Measurements from ENCODE around the gene LAMB4.

DNA sequence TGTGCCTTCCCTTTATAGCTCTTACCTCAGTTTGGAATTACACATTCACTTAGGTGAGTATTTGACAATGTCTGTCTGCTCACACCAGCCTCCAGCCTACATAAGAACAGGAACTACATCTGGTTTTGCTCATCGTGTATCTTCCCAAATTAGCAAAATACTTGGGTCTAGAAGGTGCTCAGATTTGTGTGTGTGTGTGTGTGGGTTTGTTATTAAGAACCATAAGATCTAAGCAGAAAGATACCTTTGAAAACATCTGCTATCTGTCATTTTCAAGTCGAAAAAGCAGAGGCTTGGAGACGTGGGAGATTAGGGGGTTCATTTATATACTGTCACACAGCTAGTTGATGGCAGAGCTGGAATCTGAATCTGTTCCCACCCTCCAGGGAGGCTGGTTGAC is 14.8 kb upstream of the LAMB4 start:
- TF ChIP-seq, protein P1, sequence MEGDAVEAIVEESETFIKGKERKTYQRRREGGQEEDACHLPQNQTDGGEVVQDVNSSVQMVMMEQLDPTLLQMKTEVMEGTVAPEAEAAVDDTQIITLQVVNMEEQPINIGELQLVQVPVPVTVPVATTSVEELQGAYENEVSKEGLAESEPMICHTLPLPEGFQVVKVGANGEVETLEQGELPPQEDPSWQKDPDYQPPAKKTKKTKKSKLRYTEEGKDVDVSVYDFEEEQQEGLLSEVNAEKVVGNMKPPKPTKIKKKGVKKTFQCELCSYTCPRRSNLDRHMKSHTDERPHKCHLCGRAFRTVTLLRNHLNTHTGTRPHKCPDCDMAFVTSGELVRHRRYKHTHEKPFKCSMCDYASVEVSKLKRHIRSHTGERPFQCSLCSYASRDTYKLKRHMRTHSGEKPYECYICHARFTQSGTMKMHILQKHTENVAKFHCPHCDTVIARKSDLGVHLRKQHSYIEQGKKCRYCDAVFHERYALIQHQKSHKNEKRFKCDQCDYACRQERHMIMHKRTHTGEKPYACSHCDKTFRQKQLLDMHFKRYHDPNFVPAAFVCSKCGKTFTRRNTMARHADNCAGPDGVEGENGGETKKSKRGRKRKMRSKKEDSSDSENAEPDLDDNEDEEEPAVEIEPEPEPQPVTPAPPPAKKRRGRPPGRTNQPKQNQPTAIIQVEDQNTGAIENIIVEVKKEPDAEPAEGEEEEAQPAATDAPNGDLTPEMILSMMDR (IDR thresholded peaks at IDR 0.05), result no peak
- no peak for TF ChIP-seq POLR2A (IDR thresholded peaks at IDR 0.05)

Measured in prostate gland (tissue), 2 donors.